ENCODE measurements around the gene SORCS2.

GRCh38 chr4:7766661-7767345 lies 574.5 kb downstream of the SORCS2 start:
- TF ChIP-seq REST (IDR thresholded peaks at IDR 0.05; ENCODE audit: low read depth, low read length), result no peak
- no peak for TF ChIP-seq CTCF (IDR thresholded peaks at IDR 0.05)
- no peak for TF ChIP-seq GABPA (IDR thresholded peaks at IDR 0.05; ENCODE audit: low read depth)
- TF ChIP-seq NRF1 (IDR thresholded peaks at IDR 0.05; ENCODE audit: low read depth, low read length), result no peak
- no peak for TF ChIP-seq SMC3 (IDR thresholded peaks at IDR 0.05; ENCODE audit: low read depth, low read length)
- no peak for TF ChIP-seq ZBTB33 (IDR thresholded peaks at IDR 0.05; ENCODE audit: borderline replicate concordance, low read depth)
- TF ChIP-seq YY1 (IDR thresholded peaks at IDR 0.05; ENCODE audit: low read depth), result no peak
- TF ChIP-seq RXRA (IDR thresholded peaks at IDR 0.05; ENCODE audit: borderline replicate concordance, low read depth), result no peak
- TF ChIP-seq FOXM1 (IDR thresholded peaks at IDR 0.05; ENCODE audit: low read depth), result no peak
- no peak for TF ChIP-seq CHD2 (IDR thresholded peaks at IDR 0.05; ENCODE audit: low read length, partially characterized antibody)

Data from SK-N-SH (cell line).